Gastrocnemius medialis (tissue), 4 donors: Measurements from ENCODE around the gene ASTN2. TPM values are rescaled to one million over a fixed set of nuclear protein-coding genes. Genes with fewer than 3 reads are reported as not detected.

ENCODE experiments used
- ATAC-seq, 2 donors: fragments of 150-250 bp; one replicate each; pipeline ENCODE4 v1.9.1; 2016
- DNase-seq, 2 donors: peaks; one replicate each; pipeline ENCODE4 v3.0.0-alpha.2; 2019
- H3K27ac ChIP-seq, 4 donors: fragments of 200-600 bp; sonication (generic); 1 replicate in 1 of 4; 2 replicates in 3 of 4; pipeline ENCODE4 v1.5.1; 2016 to 2018; ENCODE audit warnings: mild to moderate bottlenecking in 2 of 4, moderate library complexity in 1 of 4
- H3K27me3 ChIP-seq, 3 donors: fragments of 200-600 bp; sonication (generic) in 2 of 3; 1 replicate in 1 of 3; 2 replicates in 2 of 3; pipeline versions ENCODE4 v1.5.1 to v1.6.0; 2016 to 2019; ENCODE audit warnings: mild to moderate bottlenecking in 1 of 3, moderate library complexity in 1 of 3
- H3K36me3 ChIP-seq, 2 donors: fragments of 200-600 bp; sonication (generic) in 1 of 2; one replicate each; pipeline ENCODE4 v1.5.1; 2017 to 2018
- H3K4me1 ChIP-seq, 2 donors: fragments of 200-600 bp; sonication (generic) in 1 of 2; one replicate each; pipeline ENCODE4 v1.5.1; 2016 to 2017; ENCODE audit warnings: mild to moderate bottlenecking in 2 of 2
- H3K4me3 ChIP-seq, 4 donors: fragments of 200-600 bp; sonication (generic) in 3 of 4; 1 replicate in 1 of 4; 2 replicates in 3 of 4; pipeline ENCODE4 v1.5.1; 2016 to 2019; ENCODE audit warnings: mild to moderate bottlenecking in 2 of 4
- H3K9me3 ChIP-seq, 3 donors: fragments of 200-600 bp; sonication (generic) in 2 of 3; 1 replicate in 1 of 3; 2 replicates in 2 of 3; pipeline ENCODE4 v1.5.1; 2016 to 2019
- POLR2A ChIP-seq, 2 donors: fragments of 450-650 bp; IDR thresholded peaks; one replicate each; pipeline ENCODE4 v1.6.1; 2017; ENCODE audit warnings: antibody characterized with exemption in 2 of 2, mild to moderate bottlenecking in 2 of 2, moderate library complexity in 2 of 2
- in situ Hi-C, 4 donors: fragments of 200-750 bp; cut with MboI; loops; one replicate each; pipeline versions ENCODE4 v1.15.0 to v1.8.0; 2017; ENCODE audit warnings: low sequenced_read_pairs in 4 of 4
- intact Hi-C: fragments of 100-400 bp; cut with DNase I; formaldehyde crosslinking; loops from one replicate; pipeline ENCODE4 v1.15.1; 2023; ENCODE audit warnings: low total_unique reads
- total RNA-seq, 4 donors: library from RNA; depleted of rRNA; stranded (reverse); fragments of >200 nt; gene quantifications; one replicate each; pipeline versions ENCODE4 v1.1.0 to v1.2.3, GENCODE V29; 2016
- TF ChIP-seq, protein P1 (sequence below), 5 experiments: fragments of 450-650 bp in 3 of 5; fragments of 200-600 bp in 2 of 5; sonication (generic) in 2 of 5; IDR thresholded peaks in 4 of 5; conservative IDR thresholded peaks in 1 of 5; 1 replicate in 4 of 5; 2 replicates in 1 of 5; pipeline ENCODE4 v1.5.1; 2016 to 2019; ENCODE audit warnings: antibody characterized with exemption in 5 of 5, mild to moderate bottlenecking in 3 of 5, moderate library complexity in 3 of 5

The ASTN2 gene
- total RNA-seq, 4 donors from 2014 or later = 2.5 to 4.6 (median 3.7) TPM

DNA sequence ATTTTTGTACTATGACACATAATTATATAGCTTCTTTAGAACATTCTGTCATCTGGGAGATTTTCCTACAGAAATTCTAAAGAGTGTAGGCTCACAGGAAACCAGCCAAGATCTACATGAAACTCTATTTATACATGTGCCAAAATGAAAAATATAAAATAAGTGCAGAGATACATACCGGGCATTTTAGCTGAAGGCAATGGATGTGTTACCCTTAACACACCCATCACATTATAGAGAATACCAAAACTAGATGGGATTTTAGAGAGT, 601.9 kb downstream of the ASTN2 start:
- in situ Hi-C loops = no loop called here
- DNase-seq (no peak), ATAC-seq (no peak)
- H3K27ac ChIP-seq = no peak overlapping the region
- H3K4me1 ChIP-seq = no peaks in the 10 kb centered on the region
- H3K9me3 ChIP-seq = no peaks in the 10 kb centered on the region
- TF ChIP-seq POLR2A (IDR thresholded peaks at IDR 0.05) = no peak
- TF ChIP-seq, protein P1, sequence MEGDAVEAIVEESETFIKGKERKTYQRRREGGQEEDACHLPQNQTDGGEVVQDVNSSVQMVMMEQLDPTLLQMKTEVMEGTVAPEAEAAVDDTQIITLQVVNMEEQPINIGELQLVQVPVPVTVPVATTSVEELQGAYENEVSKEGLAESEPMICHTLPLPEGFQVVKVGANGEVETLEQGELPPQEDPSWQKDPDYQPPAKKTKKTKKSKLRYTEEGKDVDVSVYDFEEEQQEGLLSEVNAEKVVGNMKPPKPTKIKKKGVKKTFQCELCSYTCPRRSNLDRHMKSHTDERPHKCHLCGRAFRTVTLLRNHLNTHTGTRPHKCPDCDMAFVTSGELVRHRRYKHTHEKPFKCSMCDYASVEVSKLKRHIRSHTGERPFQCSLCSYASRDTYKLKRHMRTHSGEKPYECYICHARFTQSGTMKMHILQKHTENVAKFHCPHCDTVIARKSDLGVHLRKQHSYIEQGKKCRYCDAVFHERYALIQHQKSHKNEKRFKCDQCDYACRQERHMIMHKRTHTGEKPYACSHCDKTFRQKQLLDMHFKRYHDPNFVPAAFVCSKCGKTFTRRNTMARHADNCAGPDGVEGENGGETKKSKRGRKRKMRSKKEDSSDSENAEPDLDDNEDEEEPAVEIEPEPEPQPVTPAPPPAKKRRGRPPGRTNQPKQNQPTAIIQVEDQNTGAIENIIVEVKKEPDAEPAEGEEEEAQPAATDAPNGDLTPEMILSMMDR (IDR thresholded peaks at IDR 0.05 in 4 of 5, conservative IDR thresholded peaks at IDR 0.05 in 1 of 5) = no peak
- no peak overlapping the region for H3K4me3 ChIP-seq
- no peaks in the 10 kb centered on the region for H3K27me3 ChIP-seq
- H3K36me3 ChIP-seq = no peaks in the 10 kb centered on the region
- intact Hi-C loops = no loop called here

DNA sequence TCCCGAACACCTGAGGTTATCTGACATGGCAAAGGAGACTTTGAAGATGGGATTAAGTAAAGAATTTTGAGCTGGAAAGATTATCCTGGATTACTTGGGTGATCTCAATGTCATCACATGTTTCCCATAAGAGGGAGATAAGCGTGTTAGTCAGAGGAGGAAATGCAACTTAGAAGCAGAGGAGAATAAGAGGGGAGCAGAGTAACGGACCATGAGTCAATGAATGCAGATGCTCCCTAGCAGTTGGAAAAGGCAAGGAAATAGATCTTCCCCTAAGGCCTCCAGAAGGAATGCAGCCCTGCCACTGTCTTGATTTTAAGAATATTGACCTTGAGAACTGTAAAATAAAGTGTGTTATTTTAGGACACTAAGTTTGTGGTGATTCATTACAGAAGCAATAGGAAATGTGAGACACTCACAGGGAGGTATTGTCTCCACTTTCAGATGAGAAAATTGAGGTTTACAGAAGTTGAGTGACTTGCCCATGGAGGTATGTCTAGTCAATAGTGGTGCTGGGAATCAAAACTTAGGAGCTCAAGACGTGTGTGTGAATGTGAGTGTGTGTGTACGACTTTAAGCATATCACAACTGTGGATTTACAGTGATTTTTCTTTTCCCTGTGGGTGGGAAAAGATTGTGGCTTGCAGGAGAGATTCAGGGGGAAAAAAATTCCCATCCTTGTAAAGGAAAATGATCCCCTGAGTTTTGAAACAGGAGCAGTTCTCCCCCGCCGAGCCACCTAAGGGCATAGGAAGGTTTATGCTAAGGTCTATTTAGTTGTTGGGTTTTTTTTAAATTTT, 602.4 kb downstream of the ASTN2 start:
- Histone ChIP-seq H3K27me3 (no peaks in the 10 kb centered on the region), H3K27ac (no peak overlapping the region), H3K4me1 (no peaks in the 10 kb centered on the region), H3K9me3 (no peaks in the 10 kb centered on the region), H3K36me3 (no peaks in the 10 kb centered on the region), H3K4me3 (no peak overlapping the region)
- in situ Hi-C loops = no loop called here
- intact Hi-C loops = no loop called here
- DNase-seq (no peak), ATAC-seq (no peak)
- no peak for TF ChIP-seq POLR2A (IDR thresholded peaks at IDR 0.05)
- TF ChIP-seq, protein P1 (IDR thresholded peaks at IDR 0.05 in 4 of 5, conservative IDR thresholded peaks at IDR 0.05 in 1 of 5) = no peak

DNA sequence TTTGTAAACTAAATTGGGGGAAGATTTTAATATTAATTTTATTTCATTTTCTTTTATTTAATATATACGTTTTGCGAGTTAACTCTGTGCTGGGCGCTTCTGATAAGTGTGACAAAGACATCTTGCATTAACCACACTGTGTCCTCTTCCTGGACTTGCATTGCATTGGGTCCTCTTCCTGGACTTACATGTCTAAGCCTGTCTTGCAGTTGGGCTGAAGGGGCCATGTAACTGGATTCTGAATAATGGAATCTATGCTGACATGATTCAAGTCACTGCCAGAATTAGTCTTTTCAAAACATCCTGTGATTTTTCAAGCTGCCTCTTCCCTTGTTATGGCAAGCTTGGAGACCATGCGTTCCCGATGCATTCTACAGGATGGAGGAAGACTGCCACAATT, 605.2 kb downstream of the ASTN2 start:
- DNase-seq (no peak), ATAC-seq (no peak)
- Histone ChIP-seq H3K9me3 (no peaks in the 10 kb centered on the region), H3K36me3 (no peaks in the 10 kb centered on the region), H3K27ac (no peak overlapping the region), H3K4me1 (no peaks in the 10 kb centered on the region), H3K4me3 (no peak overlapping the region), H3K27me3 (no peaks in the 10 kb centered on the region)
- in situ Hi-C loops (no loop called here), intact Hi-C loops (no loop called here)
- TF ChIP-seq, protein P1 (IDR thresholded peaks at IDR 0.05 in 4 of 5, conservative IDR thresholded peaks at IDR 0.05 in 1 of 5) = no peak
- TF ChIP-seq POLR2A (IDR thresholded peaks at IDR 0.05) = no peak

DNA sequence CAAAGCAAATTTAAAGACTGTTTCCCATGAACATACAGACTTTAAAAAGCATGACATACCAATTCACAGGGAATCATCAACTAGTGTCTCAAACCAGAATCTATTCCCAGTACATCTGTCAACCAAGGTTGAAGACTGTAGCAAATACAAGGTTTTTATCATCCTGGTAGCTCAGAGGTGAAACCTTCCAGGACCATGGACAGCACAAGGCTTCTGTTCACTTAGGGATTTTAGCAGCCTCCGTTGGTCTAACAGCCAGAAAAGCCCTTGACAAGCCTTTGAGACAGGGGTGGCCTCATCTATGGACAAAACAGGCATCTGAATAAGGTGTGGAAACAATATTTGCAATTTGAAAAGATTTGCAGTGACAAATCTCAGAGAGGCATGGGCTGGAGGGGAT, 608.8 kb downstream of the ASTN2 start:
- intact Hi-C loops = no loop called here

More for the DNA sequence above, 608.8 kb downstream of the ASTN2 start:
- H3K27ac ChIP-seq = no peak overlapping the region
- no peaks in the 10 kb centered on the region for H3K4me1 ChIP-seq
- no peaks in the 10 kb centered on the region for H3K36me3 ChIP-seq
- in situ Hi-C loops = no loop called here
- ATAC-seq = no peak
- no peaks in the 10 kb centered on the region for H3K27me3 ChIP-seq
- no peak for TF ChIP-seq POLR2A (IDR thresholded peaks at IDR 0.05)
- TF ChIP-seq, protein P1 (IDR thresholded peaks at IDR 0.05 in 4 of 5, conservative IDR thresholded peaks at IDR 0.05 in 1 of 5) = no peak
- no peaks in the 10 kb centered on the region for H3K9me3 ChIP-seq
- no peak for DNase-seq
- no peak overlapping the region for H3K4me3 ChIP-seq
